Glutamatergic neuron (in vitro differentiated cells): ENCODE data around the gene MMP12. TPM values are rescaled to one million over a fixed set of nuclear protein-coding genes. Genes with fewer than 3 reads are reported as not detected.

Source experiments
- DNase-seq: peaks from one replicate; pipeline ENCODE4 v3.0.0; 2022
- H3K27ac Mint-ChIP-seq: one replicate; pipeline ENCODE4 v1.8.0; 2020; ENCODE audit warnings: mild to moderate bottlenecking, mixed read lengths, inconsistent platforms; ENCODE audit not compliant: unreplicated experiment
- H3K27me3 Mint-ChIP-seq: one replicate; pipeline ENCODE4 v1.8.0; 2020; ENCODE audit warnings: mild to moderate bottlenecking, moderate library complexity, mixed read lengths, inconsistent platforms; ENCODE audit not compliant: unreplicated experiment
- H3K36me3 Mint-ChIP-seq: one replicate; pipeline ENCODE4 v1.8.0; 2020; ENCODE audit warnings: mild to moderate bottlenecking, mixed read lengths, inconsistent platforms; ENCODE audit not compliant: unreplicated experiment
- H3K4me1 Mint-ChIP-seq: one replicate; pipeline ENCODE4 v1.8.0; 2020; ENCODE audit warnings: mild to moderate bottlenecking, low read depth, mixed read lengths, inconsistent platforms; ENCODE audit not compliant: unreplicated experiment
- H3K4me3 Mint-ChIP-seq: one replicate; pipeline ENCODE4 v1.8.0; 2020; ENCODE audit warnings: mild to moderate bottlenecking, mixed read lengths, inconsistent platforms; ENCODE audit not compliant: unreplicated experiment
- H3K9me3 Mint-ChIP-seq: one replicate; pipeline ENCODE4 v1.8.0; 2020; ENCODE audit warnings: mild to moderate bottlenecking, moderate library complexity, mixed read lengths, inconsistent platforms; ENCODE audit not compliant: unreplicated experiment
- CTCF ChIP-seq: fragments of 200-600 bp; sonication (generic); IDR thresholded peaks from one replicate; pipeline ENCODE4 v1.5.0; 2021; ENCODE audit not compliant: partially characterized antibody, unreplicated experiment
- long read RNA-seq: library from polyadenylated mRNA; unstranded; transcript quantifications from one replicate; pipeline ENCODE4 v2.0.0, GENCODE V29; 2020; ENCODE audit not compliant: unreplicated experiment
- total RNA-seq: library from RNA; stranded (reverse); fragmentation: NEBNext Ultra II Directional; extraction: Animal tissue kit (Norgen Biotek cat#: 25700); gene quantifications from one replicate; pipeline ENCODE4 v1.2.1, GENCODE V29; 2021; ENCODE audit not compliant: unreplicated experiment

MMP12 gene
- total RNA-seq, result not detected
- long read RNA-seq, result 0 reads

GRCh38 chr11:102874852-102875251 lies at the start of gene MMP12:
Gene MMP12 (minus strand): TSS chr11:102874982. CDS start chr11:102874937, 45 bp downstream.
- DNase-seq, result no peak
- H3K9me3 Mint-ChIP-seq, result no peaks in the 10 kb centered on the region
- no peaks in the 10 kb centered on the region for H3K27me3 Mint-ChIP-seq
- no peaks in the 10 kb centered on the region for H3K36me3 Mint-ChIP-seq
- H3K4me1 Mint-ChIP-seq, result no peaks in the 10 kb centered on the region
- H3K27ac Mint-ChIP-seq, result no peak within 1 kb of the TSS
- no peak for TF ChIP-seq CTCF
- H3K4me3 Mint-ChIP-seq, result no peak within 1 kb of the TSS

GRCh38 chr11:102921587-102922220 lies 46.9 kb upstream of the MMP12 start:
- Mint-ChIP-seq H3K9me3 (no peaks in the 10 kb centered on the region), H3K4me3 (no peak overlapping the region)

GRCh38 chr11:102920118-102920684 lies 45.4 kb upstream of the MMP12 start:
- H3K9me3 Mint-ChIP-seq, result no peaks in the 10 kb centered on the region
- no peaks in the 10 kb centered on the region for H3K27me3 Mint-ChIP-seq
- TF ChIP-seq CTCF, result no peak
- no peaks in the 10 kb centered on the region for H3K4me1 Mint-ChIP-seq
- no peak for DNase-seq
- no peaks in the 10 kb centered on the region for H3K36me3 Mint-ChIP-seq
- no peak overlapping the region for H3K27ac Mint-ChIP-seq
- H3K4me3 Mint-ChIP-seq, result no peak overlapping the region

More at GRCh38 chr11:102921587-102922220, 46.9 kb upstream of the MMP12 start:
- Mint-ChIP-seq H3K4me1 (no peaks in the 10 kb centered on the region), H3K36me3 (no peaks in the 10 kb centered on the region), H3K27me3 (no peaks in the 10 kb centered on the region), H3K27ac (no peak overlapping the region)
- TF ChIP-seq CTCF, result no peak
- DNase-seq, result no peak

- Mint-ChIP-seq H3K4me1 (peaks cover 2% of the 10 kb centered on the region), H3K27me3 (no peaks in the 10 kb centered on the region), H3K9me3 (no peaks in the 10 kb centered on the region), H3K27ac (no peak overlapping the region), H3K36me3 (no peaks in the 10 kb centered on the region), H3K4me3 (no peak overlapping the region)
- no peak for TF ChIP-seq CTCF
- DNase-seq, result no peak
Observed at GRCh38 chr11:102915044-102915375, 40.2 kb upstream of the MMP12 start.

- H3K27me3 Mint-ChIP-seq, result no peaks in the 10 kb centered on the region
- peaks cover 2% of the 10 kb centered on the region for H3K4me1 Mint-ChIP-seq
Observed at GRCh38 chr11:102914238-102915043, 39.7 kb upstream of the MMP12 start.

More at GRCh38 chr11:102914238-102915043, 39.7 kb upstream of the MMP12 start:
- H3K27ac Mint-ChIP-seq, result no peak overlapping the region
- no peaks in the 10 kb centered on the region for H3K9me3 Mint-ChIP-seq
- TF ChIP-seq CTCF, result peak; percentile 24
- DNase-seq, result no peak
- no peak overlapping the region for H3K4me3 Mint-ChIP-seq
- H3K36me3 Mint-ChIP-seq, result no peaks in the 10 kb centered on the region
